GM18868 (cell line): Measurements from ENCODE around the gene TOX4.
"Not testable (repeated sequence)": the region's sequence is repeated elsewhere in the genome, so short reads cannot be mapped to it uniquely, and the experiment has no call there.

ENCODE experiments used
- ATAC-seq: cut with Tn5 transposase; IDR thresholded peaks from one replicate; pipeline ENCODE4 v1.9.1; 2021; ENCODE audit warnings: mild to moderate bottlenecking, moderate library complexity; ENCODE audit not compliant: unreplicated experiment

Gene TOX4

DNA sequence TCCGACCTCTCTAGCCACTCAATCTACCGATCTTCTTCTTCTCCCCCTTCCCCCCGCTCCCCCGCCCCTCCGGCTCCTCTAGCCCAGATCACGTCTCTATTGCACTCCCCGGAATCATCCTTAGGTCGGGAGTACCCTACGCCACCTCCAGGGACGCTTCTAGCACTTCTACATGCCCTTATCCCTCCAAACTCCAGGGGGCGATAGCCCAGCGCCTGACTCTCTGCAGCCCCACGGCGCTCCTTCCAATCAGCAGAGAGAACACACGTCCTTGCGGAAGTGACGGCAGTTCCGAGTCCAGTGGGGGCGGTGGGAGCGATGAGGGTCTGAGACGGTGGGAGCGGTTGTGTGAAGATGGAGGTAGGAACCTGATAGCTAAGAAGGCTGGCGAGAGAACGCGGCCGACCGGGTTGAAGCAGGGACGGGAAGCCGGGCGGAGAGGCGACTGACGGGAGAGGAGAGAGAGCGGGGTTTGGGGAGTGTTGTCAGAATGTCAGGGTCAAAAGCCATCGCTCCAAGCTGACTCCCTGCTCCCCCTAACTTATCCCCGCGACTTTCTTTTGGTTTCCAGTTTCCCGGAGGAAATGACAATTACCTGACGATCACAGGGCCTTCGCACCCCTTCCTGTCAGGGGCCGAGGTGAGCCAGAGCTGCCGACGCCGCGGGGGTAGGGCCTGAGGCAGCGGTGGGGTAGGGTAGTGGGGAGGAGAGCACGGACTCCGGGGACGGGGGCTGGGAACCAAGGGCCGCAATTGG lies at the start of gene TOX4, which contains the start of gene RAB2B:
Gene TOX4, plus strand, starts transcription at position 271 of the 757 bp plus-strand sequence. Its CDS starts 84 bp downstream, at position 355.
Gene RAB2B, minus strand, starts transcription at position 35 of the 757 bp plus-strand sequence. CDS start 87 bp downstream, outside the sequence.
- peak; percentile 99 for ATAC-seq

- no peak for ATAC-seq
Measured at GRCh38 chr14:21428930-21429329, 48.1 kb upstream of the TOX4 start.

GRCh38 chr14:21431126-21431525 lies 45.9 kb upstream of the TOX4 start:
- ATAC-seq, result no peak

- peak; percentile 2 for ATAC-seq
Measured at GRCh38 chr14:21436567-21437062, 40.4 kb upstream of the TOX4 start.

DNA sequence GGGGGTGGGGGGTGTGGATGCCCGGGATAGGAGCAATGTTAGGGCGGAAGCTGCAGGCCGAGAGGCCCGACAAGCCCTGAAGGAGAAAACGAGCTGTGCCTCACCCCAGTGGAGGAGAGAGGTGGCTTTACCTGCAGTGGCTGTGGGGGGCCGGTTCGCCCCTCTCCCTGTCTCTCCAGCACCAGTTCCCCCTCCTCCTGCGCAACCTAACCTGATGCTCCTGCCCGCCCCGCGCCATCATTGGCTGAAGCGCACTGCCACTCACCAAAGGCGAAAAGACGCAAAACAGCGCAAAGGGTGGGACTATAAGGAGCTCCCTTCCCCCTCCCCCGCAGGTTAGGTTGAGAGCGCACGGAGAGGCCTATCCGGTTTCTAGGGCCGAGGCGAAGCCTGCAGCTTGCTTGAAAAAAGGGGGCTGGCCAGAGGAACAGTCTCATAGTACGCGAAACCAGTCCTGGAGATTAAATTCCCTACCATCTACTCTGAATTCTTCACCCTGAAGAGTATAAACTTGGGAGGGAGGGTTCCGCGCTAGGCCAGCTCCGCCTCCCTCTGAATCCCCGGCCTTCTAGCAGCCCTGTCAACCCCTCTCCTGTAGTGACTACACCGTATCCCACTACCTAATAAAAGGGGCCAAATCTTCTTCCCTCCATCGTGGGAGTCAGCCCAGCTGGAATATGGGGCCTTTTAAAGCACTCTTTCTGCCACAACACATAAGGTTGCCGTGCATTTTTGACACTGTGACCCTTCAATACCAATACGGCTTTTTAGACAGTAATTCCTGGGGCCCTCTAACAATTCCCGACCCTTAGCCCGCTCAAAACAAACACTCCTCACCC lies 39.7 kb upstream of the TOX4 start:
- ATAC-seq, result peak; percentile 99

GRCh38 chr14:21440859-21441258 lies 36.1 kb upstream of the TOX4 start:
- no peak for ATAC-seq

- ATAC-seq, result not testable (repeated sequence)
Measured at GRCh38 chr14:21442657-21443056, 34.3 kb upstream of the TOX4 start.

GRCh38 chr14:21449899-21450216 lies 27.1 kb upstream of the TOX4 start:
- peak; percentile 7 for ATAC-seq

- no peak for ATAC-seq
Measured at GRCh38 chr14:21454843-21455544, 22.0 kb upstream of the TOX4 start.

DNA sequence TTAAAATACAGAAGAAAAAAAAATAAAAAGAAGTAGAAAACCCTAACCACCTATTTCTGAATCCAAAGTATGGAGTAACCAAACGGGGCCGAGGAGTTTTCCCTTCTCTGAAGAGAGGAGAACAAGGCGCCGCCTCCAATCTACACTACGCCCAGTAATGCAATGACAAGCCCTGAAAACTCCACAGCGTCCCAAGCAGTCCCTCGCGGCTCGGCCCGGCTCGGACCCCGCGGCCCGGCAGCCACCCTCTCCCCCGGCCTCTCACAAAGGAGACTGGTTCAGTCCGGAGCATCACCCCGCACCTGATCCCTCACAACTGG lies 21.4 kb upstream of the TOX4 start:
- peak; percentile 18 for ATAC-seq

- ATAC-seq, result peak; percentile 98
Measured at GRCh38 chr14:21455912-21456667, 20.9 kb upstream of the TOX4 start, which contains the start of gene CHD8. CHD8 (minus strand) TSS chr14:21456123; CDS start chr14:21431643, 24,480 bp downstream.

- no peak for ATAC-seq
Measured at GRCh38 chr14:21467616-21468015, 9.4 kb upstream of the TOX4 start.

GRCh38 chr14:21475767-21476522 lies 1.1 kb upstream of the TOX4 start:
- ATAC-seq, result no peak

GRCh38 chr14:21476523-21476924 lies 471 bp upstream of the TOX4 start:
- no peak for ATAC-seq

DNA sequence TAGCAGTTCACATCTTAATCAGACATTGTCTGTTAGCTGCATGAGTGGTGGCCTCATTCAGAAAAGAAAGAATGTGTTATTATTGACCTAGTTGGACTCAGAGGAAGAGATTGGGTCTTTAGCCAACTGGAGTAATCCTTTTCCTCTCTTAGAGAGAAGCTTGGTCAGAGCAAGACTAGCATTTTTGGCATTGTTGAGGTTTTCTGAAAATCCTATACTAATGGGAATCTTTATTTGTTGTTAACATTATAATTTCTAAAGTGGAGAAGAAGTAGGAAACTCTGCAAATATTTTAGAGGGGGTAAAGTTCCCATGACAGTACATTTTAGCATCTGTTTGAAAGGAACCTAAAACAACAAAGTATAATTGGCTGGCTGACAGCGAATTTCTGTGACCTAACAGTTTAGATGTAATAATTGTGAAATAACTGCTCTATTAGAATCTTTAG lies 9.7 kb downstream of the TOX4 start:
- ATAC-seq, result no peak

DNA sequence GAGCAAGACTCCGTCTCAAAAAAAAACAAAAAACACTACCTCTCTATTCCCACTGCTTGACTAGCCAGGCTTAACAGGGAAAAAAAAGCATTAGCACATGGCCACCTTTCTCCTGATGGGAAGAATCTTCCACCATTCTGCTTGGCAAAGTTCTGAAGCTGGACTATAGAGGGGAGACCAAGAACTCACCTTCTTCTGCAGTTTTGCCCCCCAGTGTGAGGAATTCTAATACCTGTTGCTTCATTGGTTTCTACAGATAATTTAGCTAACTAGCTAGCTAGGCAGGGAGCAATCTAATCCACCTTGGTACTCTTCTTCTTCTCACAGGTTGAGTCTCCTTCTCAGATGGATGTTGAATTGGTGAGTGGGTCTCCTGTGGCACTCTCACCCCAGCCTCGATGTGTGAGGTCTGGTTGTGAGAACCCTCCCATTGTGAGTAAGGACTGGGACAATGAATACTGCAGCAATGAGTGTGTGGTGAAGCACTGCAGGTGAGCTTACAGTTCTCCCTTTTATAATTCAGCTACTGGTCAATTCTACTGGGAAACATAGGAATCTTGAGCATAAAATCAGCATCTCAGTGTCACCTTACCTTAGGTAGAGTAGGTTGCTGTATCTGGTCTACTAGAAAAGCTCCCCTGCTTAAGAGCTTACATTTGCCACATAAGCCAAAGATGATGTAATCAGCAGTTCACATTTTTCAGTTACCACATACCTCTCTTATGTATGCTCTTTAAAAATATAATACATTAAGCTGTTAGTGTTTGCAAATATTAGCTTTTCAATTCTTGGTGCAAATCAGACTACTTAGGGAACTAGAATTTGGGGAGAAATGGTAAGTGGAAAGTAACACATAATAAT lies 18.1 kb downstream of the TOX4 start:
- no peak for ATAC-seq

DNA sequence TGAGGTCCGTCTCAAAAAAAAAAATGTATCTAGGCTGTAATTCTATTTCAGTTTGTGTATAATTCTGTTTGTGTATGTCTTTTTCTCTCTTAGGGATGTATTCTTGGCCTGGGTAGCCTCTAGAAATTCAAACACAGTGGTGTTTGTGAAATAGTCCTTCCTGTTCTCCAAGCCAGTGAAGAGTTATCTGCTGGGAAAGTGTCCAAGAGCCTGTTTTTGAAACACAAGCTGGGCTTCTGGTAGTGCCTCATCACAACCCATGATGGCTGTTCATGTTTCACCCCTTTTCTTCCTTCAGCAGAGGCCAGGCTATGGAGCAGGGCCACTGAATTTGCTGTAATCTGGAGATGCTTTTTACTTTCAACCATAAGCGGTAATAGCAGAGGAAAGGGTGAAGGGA lies 19.5 kb downstream of the TOX4 start:
- ATAC-seq, result no peak

DNA sequence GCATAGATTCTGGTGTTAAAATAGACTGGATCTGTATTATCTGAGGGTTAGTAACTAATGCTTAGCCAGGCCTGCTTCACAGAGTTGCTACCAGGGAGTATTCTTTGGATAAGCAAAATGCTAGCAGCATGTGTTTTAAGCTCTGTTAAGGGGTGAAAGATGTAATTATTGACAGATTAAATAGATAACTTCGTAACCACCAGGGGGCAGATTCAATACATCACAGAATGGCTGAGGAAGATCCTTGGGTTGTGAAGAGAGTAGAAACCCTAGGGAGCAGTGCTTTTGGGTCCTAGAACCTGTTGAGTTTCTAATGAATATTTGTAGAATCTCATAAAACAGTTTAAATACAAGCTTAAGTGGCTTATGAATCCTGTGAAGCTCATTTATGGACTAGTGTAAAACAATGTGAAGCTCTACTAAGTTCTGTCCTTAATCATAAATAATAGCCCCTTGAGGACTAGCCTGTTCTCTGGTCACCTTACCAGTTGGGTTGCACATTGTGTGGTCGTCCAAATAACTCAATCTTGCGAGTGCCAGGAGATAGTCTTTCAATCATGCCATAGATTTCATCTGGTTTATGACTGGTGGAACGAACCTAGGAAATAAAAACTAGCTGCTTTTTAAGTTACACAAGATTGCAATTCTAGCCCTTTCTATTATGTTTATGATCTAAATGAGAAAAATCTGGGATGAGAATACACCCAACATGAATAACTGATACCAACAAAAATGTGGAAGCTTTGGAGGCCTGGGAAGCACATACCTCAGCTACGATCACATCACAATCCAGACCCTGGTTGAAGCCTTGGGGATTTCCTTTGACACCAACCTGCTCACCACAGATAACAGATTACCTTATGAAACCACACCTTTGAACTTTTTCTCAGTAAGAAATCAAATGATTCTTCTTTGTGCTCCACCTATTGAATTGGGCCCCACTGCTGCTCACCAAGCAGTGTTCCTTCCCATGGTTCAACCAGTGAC lies 21.8 kb downstream of the TOX4 start:
- no peak for ATAC-seq
